Tibial nerve (tissue), 4 donors: ENCODE data around the gene SPTLC2.

ENCODE experiments used
- EP300 ChIP-seq, 2 donors: sonication (generic); formaldehyde crosslinking; IDR thresholded peaks; one replicate each; pipeline ENCODE4 v1.6.1; 2017; ENCODE audit warnings: antibody characterized with exemption in 2 of 2, mild to moderate bottlenecking in 1 of 2
- POLR2A ChIP-seq, 2 donors: fragments of 450-650 bp; IDR thresholded peaks; one replicate each; pipeline ENCODE4 v1.6.1; 2017; ENCODE audit warnings: antibody characterized with exemption in 2 of 2, mild to moderate bottlenecking in 2 of 2, moderate library complexity in 2 of 2
- TF ChIP-seq, protein P1 (sequence below), 5 experiments: fragments of 200-600 bp in 3 of 5; fragments of 450-650 bp in 2 of 5; sonication (generic) in 3 of 5; IDR thresholded peaks; one replicate each; pipeline ENCODE4 v1.5.1; 2016 to 2019; ENCODE audit warnings: antibody characterized with exemption in 5 of 5, mild to moderate bottlenecking in 3 of 5, moderate library complexity in 2 of 5

DNA sequence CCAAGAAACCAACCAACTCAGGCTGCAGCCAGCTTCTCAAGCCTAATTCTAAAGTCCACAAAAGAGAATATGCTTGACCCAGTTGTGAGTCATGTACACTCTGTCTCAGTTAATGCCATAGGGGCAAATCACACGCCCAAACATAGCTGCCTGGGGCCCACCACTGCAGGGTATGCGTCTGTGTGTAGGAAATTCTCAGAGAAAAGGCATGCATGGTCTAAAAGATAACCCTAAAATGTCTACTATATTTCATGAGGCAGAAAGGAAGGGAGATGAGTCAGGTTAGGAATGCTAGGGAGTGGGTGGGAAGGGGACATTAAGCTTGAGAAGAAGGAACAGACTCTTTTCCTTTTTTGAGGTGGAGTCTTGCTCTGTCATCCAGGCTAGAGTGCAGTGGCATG is 22.3 kb upstream of the SPTLC2 start:
- TF ChIP-seq, protein P1, sequence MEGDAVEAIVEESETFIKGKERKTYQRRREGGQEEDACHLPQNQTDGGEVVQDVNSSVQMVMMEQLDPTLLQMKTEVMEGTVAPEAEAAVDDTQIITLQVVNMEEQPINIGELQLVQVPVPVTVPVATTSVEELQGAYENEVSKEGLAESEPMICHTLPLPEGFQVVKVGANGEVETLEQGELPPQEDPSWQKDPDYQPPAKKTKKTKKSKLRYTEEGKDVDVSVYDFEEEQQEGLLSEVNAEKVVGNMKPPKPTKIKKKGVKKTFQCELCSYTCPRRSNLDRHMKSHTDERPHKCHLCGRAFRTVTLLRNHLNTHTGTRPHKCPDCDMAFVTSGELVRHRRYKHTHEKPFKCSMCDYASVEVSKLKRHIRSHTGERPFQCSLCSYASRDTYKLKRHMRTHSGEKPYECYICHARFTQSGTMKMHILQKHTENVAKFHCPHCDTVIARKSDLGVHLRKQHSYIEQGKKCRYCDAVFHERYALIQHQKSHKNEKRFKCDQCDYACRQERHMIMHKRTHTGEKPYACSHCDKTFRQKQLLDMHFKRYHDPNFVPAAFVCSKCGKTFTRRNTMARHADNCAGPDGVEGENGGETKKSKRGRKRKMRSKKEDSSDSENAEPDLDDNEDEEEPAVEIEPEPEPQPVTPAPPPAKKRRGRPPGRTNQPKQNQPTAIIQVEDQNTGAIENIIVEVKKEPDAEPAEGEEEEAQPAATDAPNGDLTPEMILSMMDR (IDR thresholded peaks at IDR 0.05), result no peak
- TF ChIP-seq POLR2A (IDR thresholded peaks at IDR 0.05), result no peak
- no peak for TF ChIP-seq EP300 (IDR thresholded peaks at IDR 0.05)
